Heart left ventricle (tissue), 16 donors: ENCODE measurements around the gene PLCB2. TPM values are rescaled to one million over a fixed set of nuclear protein-coding genes. Genes with fewer than 3 reads are reported as not detected.

Experiments
- ATAC-seq, 4 donors: fragments of 200-7000 bp; cut with Tn5 transposase; one replicate each; pipeline ENCODE4 v1.9.1; 2020 to 2022; ENCODE audit warnings: moderate library complexity in 4 of 4, mild to moderate bottlenecking in 3 of 4, moderate number of reproducible peaks in 1 of 4
- DNase-seq, 5 donors: peaks; one replicate each; pipeline ENCODE4 v3.0.0-alpha.2; 2020
- H3K27ac ChIP-seq, 12 donors: fragments of 200-600 bp; sonication (generic) in 4 of 12; one replicate each; pipeline versions ENCODE4 v1.5.0 to v1.8.0; 2016 to 2022; ENCODE audit warnings: mild to moderate bottlenecking in 2 of 12
- H3K27me3 ChIP-seq, 9 donors: fragments of 200-600 bp; sonication (generic) in 2 of 9; one replicate each; pipeline versions ENCODE4 v1.5.1 to v1.8.0; 2016 to 2022; ENCODE audit warnings: mild to moderate bottlenecking in 3 of 9
- H3K36me3 ChIP-seq, 9 donors: fragments of 200-600 bp; sonication (generic) in 2 of 9; one replicate each; pipeline versions ENCODE4 v1.5.0 to v1.8.0; 2018 to 2022; ENCODE audit warnings: mild to moderate bottlenecking in 2 of 9
- H3K4me1 ChIP-seq, 12 donors: fragments of 200-600 bp; sonication (generic) in 4 of 12; one replicate each; pipeline versions ENCODE4 v1.5.0 to v1.8.0; 2016 to 2022; ENCODE audit warnings: mild to moderate bottlenecking in 3 of 12
- H3K4me3 ChIP-seq, 12 donors: fragments of 200-600 bp; sonication (generic) in 4 of 12; one replicate each; pipeline versions ENCODE4 v1.5.0 to v1.8.0; 2017 to 2022; ENCODE audit warnings: mild to moderate bottlenecking in 9 of 12, moderate library complexity in 4 of 12
- H3K9me3 ChIP-seq, 12 donors: fragments of 200-600 bp; sonication (generic) in 4 of 12; one replicate each; pipeline versions ENCODE4 v1.5.0 to v1.8.0; 2016 to 2022; ENCODE audit warnings: mild to moderate bottlenecking in 1 of 12
- CTCF ChIP-seq, 12 donors: fragments of 200-600 bp; sonication (generic) in 4 of 12; IDR thresholded peaks; one replicate each; pipeline versions ENCODE4 v1.5.0 to v1.8.0; 2018 to 2022; ENCODE audit warnings: antibody characterized with exemption in 12 of 12, mild to moderate bottlenecking in 5 of 12
- POLR2A ChIP-seq, 2 donors: fragments of 450-650 bp; IDR thresholded peaks; one replicate each; pipeline ENCODE4 v1.6.1; 2017; ENCODE audit warnings: antibody characterized with exemption in 2 of 2, mild to moderate bottlenecking in 2 of 2, moderate library complexity in 2 of 2
- WGBS, 4 donors: extraction: QIAGEN DNeasy Blood & Tissue Kit in 2 of 4; methylation state at CpG; one replicate each; pipeline versions ENCODE4 v1.1.5 to v1.1.7; 2013 to 2018; 5-methylcytosine and 5-hydroxymethylcytosine counted together
- intact Hi-C, 10 donors: fragments of 100-400 bp; cut with DNase I; formaldehyde crosslinking; loops; one replicate each; pipeline versions ENCODE4 v1.11.1 to v1.14.2; 2022
- polyA plus RNA-seq, 2 donors: library from polyadenylated mRNA; stranded (reverse); fragments of 200-250 nt; gene quantifications; one replicate each; pipeline ENCODE4 v1.2.3, GENCODE V29; 2013
- total RNA-seq, 9 donors: library from RNA; depleted of rRNA in 2 of 9; stranded (reverse); fragments of >200 nt in 2 of 9; fragmentation: NEBNext Ultra II Directional in 3 of 9; extraction: Animal tissue kit (Norgen Biotek cat#: 25700) in 3 of 9; gene quantifications; one replicate each; pipeline versions ENCODE4 v1.1.0 to v1.2.4, GENCODE V29; 2016 to 2023
- donor health status: ischemic (EF 13 %, LVEDD 7.1; RV severe dilation, severe dysfunction).
- donor health status: healthy with polysubstance abuse.
- donor health status: DM: no; HTN: yes; CAD: no.
- donor health status: DM: no; HTN: no; CAD: no.
- donor health status: ischemic (EF 25% LVEDD 6.9; RV normal size, moderate dysfunction).
- donor health status: ischemic (EF 25% LVEDD 5.7; RV mildly dilated, moderate dysfunction).
- donor health status: healthy.
- donor health status: DM: yes; HTN: yes; CAD: no.
- donor health status: ischemic (EF 35%, LVEDD 5.7; RV mildly dilated, moderate dysfunction).
- donor health status: nonischemic (EF 11% LVEDD 7.7; RV severe dilation, severe dysfunction).
- donor health status: DM: yes; HTN: yes; CAD: no.
- donor health status: PGD.
- donor health status: ischemic (EF 29% LVEDD 5.4; RV normal size, mild dysfunction).
- donor health status: nonischemic (EF 23%, LVEDD 6.1; RV moderate dilation, normal function).

The PLCB2 gene
- total and polyA plus RNA-seq, 11 donors: 1.6 to 46.2 (median 4.8) TPM

GRCh38 chr15:40310993-40311392 lies 3.3 kb upstream of the PLCB2 start:
- 63 to 76% (median 69%) methylated on average over 3 of the region's 3 CpGs for WGBS, 4 donors
- H3K9me3 ChIP-seq: no peaks in the 10 kb centered on the region
- H3K4me1 ChIP-seq: peaks cover 0 to 30% (median 3%) of the 10 kb centered on the region in 12 donors
- no peak overlapping the region for H3K4me3 ChIP-seq
- H3K27me3 ChIP-seq: peaks cover 0 to 6% (median 0%) of the 10 kb centered on the region in 9 donors
- no peak overlapping the region for H3K27ac ChIP-seq
- H3K36me3 ChIP-seq: no peaks in the 10 kb centered on the region
- TF ChIP-seq CTCF (IDR thresholded peaks at IDR 0.05): no peak
- TF ChIP-seq POLR2A (IDR thresholded peaks at IDR 0.05): no peak
- DNase-seq (peak in 1 of 5 donors; percentile 8), ATAC-seq (no peak)
- intact Hi-C loops: loop anchor here in 9 of 10 donors (1.0 to 10.0 kb wide), 7 partner anchors 30 to 114 kb away; partner anchors contain the start of genes DISP2 (in 1 of the 9) and PAK6 (in 1 of the 9)

GRCh38 chr15:40310001-40310959 lies 2.5 kb upstream of the PLCB2 start:
- DNase-seq (peak; percentile 65 to 86 (median 72)), ATAC-seq (peak; percentile 70 to 81 (median 76))
- peaks cover 0 to 6% (median 0%) of the 10 kb centered on the region in 9 donors for H3K27me3 ChIP-seq
- H3K36me3 ChIP-seq: no peaks in the 10 kb centered on the region
- no peak overlapping the region for H3K27ac ChIP-seq
- 11 to 14% (median 12%) methylated on average over 4 of the region's 4 CpGs for WGBS, 4 donors
- H3K9me3 ChIP-seq: no peaks in the 10 kb centered on the region
- no peak overlapping the region for H3K4me3 ChIP-seq
- no peak for TF ChIP-seq POLR2A (IDR thresholded peaks at IDR 0.05)
- TF ChIP-seq CTCF (IDR thresholded peaks at IDR 0.05): peak; percentile 65 to 81 (median 76)
- intact Hi-C loops: loop anchor here in 9 of 10 donors (1.0 to 10.0 kb wide), 7 partner anchors 29 to 115 kb away; partner anchors contain the start of genes DISP2 (in 1 of the 9) and PAK6 (in 1 of the 9)
- peaks cover 0 to 37% (median 3%) of the 10 kb centered on the region in 12 donors for H3K4me1 ChIP-seq

GRCh38 chr15:40309344-40309862 lies 1.7 kb upstream of the PLCB2 start:
- H3K9me3 ChIP-seq: no peaks in the 10 kb centered on the region
- H3K27me3 ChIP-seq: peaks cover 0 to 6% (median 0%) of the 10 kb centered on the region in 9 donors
- peaks cover 0 to 37% (median 3%) of the 10 kb centered on the region in 12 donors for H3K4me1 ChIP-seq
- intact Hi-C loops: loop anchor here in 2 of 10 donors (1.0 to 2.0 kb wide), 2 partner anchors 30 to 31 kb away; no protein-coding TSS in a partner anchor
- TF ChIP-seq CTCF (IDR thresholded peaks at IDR 0.05): no peak
- TF ChIP-seq POLR2A (IDR thresholded peaks at IDR 0.05): no peak
- no peak for DNase-seq
- ATAC-seq: no peak
- no peaks in the 10 kb centered on the region for H3K36me3 ChIP-seq
- peak overlapping the region in 1 of 12 donors; percentile 95 for H3K27ac ChIP-seq
- WGBS, 4 donors: 73 to 80% (median 79%) methylated on average over 8 of the region's 8 CpGs
- peak overlapping the region in 1 of 12 donors; percentile 65 for H3K4me3 ChIP-seq

GRCh38 chr15:40306908-40307307 lies 827 bp downstream of the PLCB2 start:
- TF ChIP-seq CTCF (IDR thresholded peaks at IDR 0.05) (no peak), POLR2A (IDR thresholded peaks at IDR 0.05) (no peak)
- no peaks in the 10 kb centered on the region for H3K9me3 ChIP-seq
- 79 to 88% (median 82%) methylated on average over 5 to 7 of the region's 7 CpGs for WGBS, 4 donors
- no peaks in the 10 kb centered on the region for H3K27me3 ChIP-seq
- DNase-seq (no peak), ATAC-seq (no peak)
- peaks cover 0 to 19% (median 0%) of the 10 kb centered on the region in 9 donors for H3K36me3 ChIP-seq
- H3K4me1 ChIP-seq: peaks cover 0 to 30% (median 0%) of the 10 kb centered on the region in 12 donors
- peak overlapping the region in 10 of 12 donors; percentile 9 to 65 (median 33) for H3K4me3 ChIP-seq
- H3K27ac ChIP-seq: peak overlapping the region in 2 of 12 donors; percentile 69 to 95
- intact Hi-C loops: no loop called here
